GM18526 (cell line): ENCODE results near the gene AK8.

ENCODE experiments used
- POLR2A ChIP-seq: IDR thresholded peaks from 3 replicates; pipeline ENCODE4 v1.6.1; 2011; ENCODE audit not compliant: insufficient read length; ENCODE audit errors: extremely low read depth

Gene AK8

GRCh38 chr9:132744881-132745755 is 133.0 kb downstream of the AK8 start:
- TF ChIP-seq POLR2A = no peak

GRCh38 chr9:132743931-132744479 is 134.1 kb downstream of the AK8 start:
- TF ChIP-seq POLR2A = no peak

- TF ChIP-seq POLR2A = no peak
Measured at GRCh38 chr9:132742821-132743311, 135.2 kb downstream of the AK8 start.

- no peak for TF ChIP-seq POLR2A
Measured at GRCh38 chr9:132740526-132741309, 137.4 kb downstream of the AK8 start.

- TF ChIP-seq POLR2A = no peak
Measured at GRCh38 chr9:132739710-132740310, 138.3 kb downstream of the AK8 start.

GRCh38 chr9:132733260-132733815 is 144.7 kb downstream of the AK8 start:
- no peak for TF ChIP-seq POLR2A

GRCh38 chr9:132732326-132733259 is 145.5 kb downstream of the AK8 start:
- TF ChIP-seq POLR2A = no peak

GRCh38 chr9:132731230-132731629 is 146.9 kb downstream of the AK8 start:
- no peak for TF ChIP-seq POLR2A

GRCh38 chr9:132730054-132731033 is 147.7 kb downstream of the AK8 start:
- TF ChIP-seq POLR2A = no peak

- TF ChIP-seq POLR2A = no peak
Measured at GRCh38 chr9:132729235-132729890, 148.7 kb downstream of the AK8 start.

- TF ChIP-seq POLR2A = no peak
Measured at GRCh38 chr9:132728497-132728896, 149.6 kb downstream of the AK8 start.

- TF ChIP-seq POLR2A = no peak
Measured at GRCh38 chr9:132728071-132728470, 150.0 kb downstream of the AK8 start.
